GM12891 (cell line): Measurements from ENCODE around the gene GPR171.

Source experiments
- POLR2A ChIP-seq: IDR thresholded peaks from 2 replicates; pipeline ENCODE4 v1.6.1; 2011; ENCODE audit warnings: low read depth, low read length, control low read depth
- POLR2AphosphoS5 ChIP-seq: IDR thresholded peaks from 2 replicates; pipeline ENCODE4 v1.6.1; 2011; ENCODE audit warnings: low read depth, low read length, control low read depth

- TF ChIP-seq POLR2A (no peak), POLR2AphosphoS5 (no peak)
These were observed 10.9 kb upstream of the GPR171 start for GRCh38 chr3:151213881-151214280.
